Activated B cell treated with CpG ODN at 0.5 μM for 24 hours (primary cell): ENCODE results near the gene SCIN. TPM values are rescaled to one million over a fixed set of nuclear protein-coding genes. Genes with fewer than 3 reads are reported as not detected.

ENCODE experiments used
- ATAC-seq: fragments of 200-7000 bp; cut with Tn5 transposase; one replicate; pipeline ENCODE4 v1.10.0; 2021; ENCODE audit warnings: low read depth, mild to moderate bottlenecking, moderate library complexity
- CTCF ChIA-PET: fragments of 350-600 bp; sonication (Branson Sonifier 250); formaldehyde crosslinking; loops from one replicate; lab custom pipeline; 2021; ENCODE audit warnings: antibody characterized with exemption; lab: Charles Lee
- POLR2A ChIA-PET: fragments of 350-600 bp; sonication (Branson Sonifier 250); formaldehyde crosslinking; loops from one replicate; lab custom pipeline; 2021; ENCODE audit warnings: antibody characterized with exemption; lab: Charles Lee
- DNase-seq: peaks from one replicate; pipeline ENCODE4 v3.0.0; 2022
- H3K27ac Mint-ChIP-seq: one replicate; pipeline ENCODE4 v1.8.0; 2020; ENCODE audit warnings: mixed read lengths
- H3K27me3 Mint-ChIP-seq: one replicate; pipeline ENCODE4 v1.8.0; 2021; ENCODE audit warnings: mixed read lengths
- H3K36me3 Mint-ChIP-seq: one replicate; pipeline ENCODE4 v1.8.0; 2021; ENCODE audit warnings: low read depth, mixed read lengths
- H3K4me1 Mint-ChIP-seq: one replicate; pipeline ENCODE4 v1.8.0; 2021; ENCODE audit warnings: mixed read lengths
- H3K4me3 Mint-ChIP-seq: one replicate; pipeline ENCODE4 v1.8.0; 2020; ENCODE audit warnings: mild to moderate bottlenecking, mixed read lengths
- H3K9me3 Mint-ChIP-seq: one replicate; pipeline ENCODE4 v1.8.0; 2020; ENCODE audit warnings: mixed read lengths
- intact Hi-C: fragments of 100-400 bp; cut with micrococcal nuclease; formaldehyde crosslinking; loops from one replicate; pipeline ENCODE4 v1.15.1; 2024
- total RNA-seq: library from RNA; stranded (reverse); gene quantifications from 2 replicates; pipeline ENCODE4 v1.2.3, GENCODE V29; 2022
- TF ChIP-seq, protein P1 (sequence below): fragments of 200-600 bp; IDR thresholded peaks from one replicate; pipeline ENCODE4 v1.8.0; 2022; ENCODE audit warnings: antibody characterized with exemption, mild to moderate bottlenecking

The SCIN gene
- total RNA-seq, 1 donor from 2014 or later = not detected

DNA sequence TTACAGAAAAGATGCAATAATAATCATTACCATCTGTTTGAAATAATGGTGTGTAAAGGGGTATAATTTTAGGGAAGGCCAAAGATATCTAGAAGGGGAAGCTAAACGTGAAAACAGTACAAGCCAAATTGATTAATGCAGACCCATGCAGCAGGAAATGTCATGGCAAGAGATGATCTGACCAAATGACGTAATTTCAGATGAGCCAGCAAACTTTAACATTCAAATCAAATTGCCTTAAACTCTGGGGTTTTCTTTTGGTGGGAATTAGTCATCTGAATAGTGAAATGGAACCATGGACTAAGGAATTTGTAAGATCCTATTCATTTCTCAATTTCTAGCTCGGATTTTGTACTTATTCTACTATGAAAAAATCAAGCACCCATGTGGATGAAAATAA, 21.4 kb upstream of the SCIN start:
- H3K27me3 Mint-ChIP-seq = no peaks in the 10 kb centered on the region
- H3K4me3 Mint-ChIP-seq = no peak overlapping the region
- no peak overlapping the region for H3K27ac Mint-ChIP-seq
- TF ChIP-seq, protein P1, sequence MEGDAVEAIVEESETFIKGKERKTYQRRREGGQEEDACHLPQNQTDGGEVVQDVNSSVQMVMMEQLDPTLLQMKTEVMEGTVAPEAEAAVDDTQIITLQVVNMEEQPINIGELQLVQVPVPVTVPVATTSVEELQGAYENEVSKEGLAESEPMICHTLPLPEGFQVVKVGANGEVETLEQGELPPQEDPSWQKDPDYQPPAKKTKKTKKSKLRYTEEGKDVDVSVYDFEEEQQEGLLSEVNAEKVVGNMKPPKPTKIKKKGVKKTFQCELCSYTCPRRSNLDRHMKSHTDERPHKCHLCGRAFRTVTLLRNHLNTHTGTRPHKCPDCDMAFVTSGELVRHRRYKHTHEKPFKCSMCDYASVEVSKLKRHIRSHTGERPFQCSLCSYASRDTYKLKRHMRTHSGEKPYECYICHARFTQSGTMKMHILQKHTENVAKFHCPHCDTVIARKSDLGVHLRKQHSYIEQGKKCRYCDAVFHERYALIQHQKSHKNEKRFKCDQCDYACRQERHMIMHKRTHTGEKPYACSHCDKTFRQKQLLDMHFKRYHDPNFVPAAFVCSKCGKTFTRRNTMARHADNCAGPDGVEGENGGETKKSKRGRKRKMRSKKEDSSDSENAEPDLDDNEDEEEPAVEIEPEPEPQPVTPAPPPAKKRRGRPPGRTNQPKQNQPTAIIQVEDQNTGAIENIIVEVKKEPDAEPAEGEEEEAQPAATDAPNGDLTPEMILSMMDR = no peak
- no peaks in the 10 kb centered on the region for H3K36me3 Mint-ChIP-seq
- H3K9me3 Mint-ChIP-seq = no peaks in the 10 kb centered on the region
- no peaks in the 10 kb centered on the region for H3K4me1 Mint-ChIP-seq
- ChIA-PET POLR2A (no interaction called here), CTCF (no interaction called here)
- ATAC-seq (no peak), DNase-seq (no peak)
- intact Hi-C loops = no loop called here

DNA sequence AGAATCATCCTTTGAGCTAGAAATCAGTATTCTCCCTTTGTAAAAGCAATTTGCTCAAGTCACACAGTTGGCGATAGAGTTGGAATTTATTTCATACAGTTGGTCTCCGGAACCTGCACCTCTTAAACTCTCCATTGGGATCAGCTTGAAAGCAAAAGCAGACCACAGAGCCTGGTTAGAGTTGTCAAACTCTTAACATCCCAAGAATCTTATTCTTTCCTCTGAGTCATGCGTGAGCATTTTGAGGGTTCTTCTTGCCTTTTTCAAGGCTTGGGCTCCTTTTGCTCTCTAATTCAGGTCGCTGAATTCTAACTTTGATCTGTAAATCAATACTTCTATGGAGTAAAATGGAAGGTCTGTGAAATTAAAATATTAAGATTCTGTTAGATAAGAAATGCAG, 19.6 kb upstream of the SCIN start:
- intact Hi-C loops = no loop called here
- DNase-seq (no peak), ATAC-seq (no peak)
- POLR2A ChIA-PET = no interaction called here
- Mint-ChIP-seq H3K4me1 (no peaks in the 10 kb centered on the region), H3K27ac (no peak overlapping the region), H3K9me3 (no peaks in the 10 kb centered on the region), H3K4me3 (no peak overlapping the region), H3K27me3 (no peaks in the 10 kb centered on the region), H3K36me3 (no peaks in the 10 kb centered on the region)
- CTCF ChIA-PET = interaction anchor here (1.0 to 1.2 kb wide), 2 partner anchors 28 to 184 kb away, joined by 3 to 4 read pairs; no protein-coding TSS in a partner anchor
- TF ChIP-seq, protein P1 = no peak

DNA sequence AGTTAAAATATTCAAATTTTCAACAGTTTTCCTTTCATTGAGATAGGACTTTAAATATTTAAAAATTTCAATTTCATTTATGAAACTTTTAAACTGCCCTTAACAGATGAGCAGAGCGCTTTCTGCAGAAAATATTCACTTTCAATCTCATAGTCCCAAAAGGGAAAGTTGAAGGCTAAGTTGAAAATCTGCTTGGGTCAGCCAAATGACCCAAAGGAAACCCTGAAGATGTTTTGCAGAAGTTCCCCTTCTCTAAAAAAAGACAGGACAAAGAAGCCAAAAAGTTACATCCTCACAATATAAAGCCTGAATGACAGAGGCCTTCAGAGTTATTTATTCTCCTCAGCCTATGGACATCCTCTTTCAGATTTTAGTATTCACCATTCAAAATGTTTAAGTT, 17.6 kb upstream of the SCIN start:
- Mint-ChIP-seq H3K4me3 (no peak overlapping the region), H3K36me3 (no peaks in the 10 kb centered on the region), H3K4me1 (no peaks in the 10 kb centered on the region), H3K9me3 (peaks cover 3% of the 10 kb centered on the region), H3K27ac (no peak overlapping the region), H3K27me3 (no peaks in the 10 kb centered on the region)
- intact Hi-C loops = no loop called here
- CTCF ChIA-PET = interaction anchor here (1.5 kb wide), 1 partner anchor 17 kb away, joined by 3 read pairs; no protein-coding TSS in a partner anchor
- ATAC-seq = no peak
- POLR2A ChIA-PET = no interaction called here
- TF ChIP-seq, protein P1 = no peak
- no peak for DNase-seq

DNA sequence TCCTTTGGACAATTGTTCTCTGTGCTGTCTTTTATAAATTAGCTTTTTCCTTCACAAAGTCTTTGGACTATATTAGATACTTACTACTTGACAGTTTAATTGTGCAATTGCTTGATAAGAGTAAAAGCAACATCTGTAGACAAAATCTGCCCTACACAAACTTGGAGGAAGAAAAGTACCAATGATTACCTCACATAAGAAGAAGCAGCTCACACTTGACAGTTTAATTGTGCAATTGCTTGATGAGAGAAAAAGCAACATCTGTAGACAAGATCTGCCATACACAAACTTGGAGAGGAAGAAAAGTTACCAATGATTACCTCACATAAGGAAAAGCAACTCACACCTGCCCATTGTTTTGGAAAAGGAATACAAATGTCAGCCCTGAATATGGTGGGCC, 17.1 kb upstream of the SCIN start:
- TF ChIP-seq, protein P1 = no peak
- DNase-seq = no peak
- Mint-ChIP-seq H3K4me3 (no peak overlapping the region), H3K4me1 (no peaks in the 10 kb centered on the region), H3K27ac (no peak overlapping the region), H3K27me3 (no peaks in the 10 kb centered on the region), H3K36me3 (no peaks in the 10 kb centered on the region), H3K9me3 (peaks cover 3% of the 10 kb centered on the region)
- CTCF ChIA-PET = no interaction called here
- ATAC-seq = no peak
- intact Hi-C loops = no loop called here
- POLR2A ChIA-PET = no interaction called here

DNA sequence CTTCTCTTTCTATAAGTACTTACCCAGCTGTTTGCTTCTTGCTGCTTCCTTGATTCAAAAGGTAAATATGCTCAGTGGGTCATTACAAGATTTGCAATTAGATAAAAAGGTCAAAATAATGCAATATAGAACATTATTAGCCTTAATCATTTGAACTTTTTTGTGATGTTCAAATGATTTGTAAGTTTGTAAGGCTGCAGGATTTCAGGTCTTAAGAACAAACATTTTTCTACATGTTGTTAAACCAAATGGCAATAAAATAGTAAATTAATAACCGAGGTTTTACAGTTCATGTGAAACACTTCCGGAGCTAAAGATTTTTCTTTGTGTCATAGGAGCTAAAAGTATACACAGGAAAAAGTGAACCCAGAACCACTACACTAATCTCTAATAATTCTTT, 16.2 kb upstream of the SCIN start:
- ChIA-PET POLR2A (no interaction called here), CTCF (no interaction called here)
- TF ChIP-seq, protein P1 = no peak
- DNase-seq = no peak
- intact Hi-C loops = no loop called here
- Mint-ChIP-seq H3K27ac (no peak overlapping the region), H3K4me1 (no peaks in the 10 kb centered on the region), H3K27me3 (no peaks in the 10 kb centered on the region), H3K4me3 (no peak overlapping the region), H3K36me3 (no peaks in the 10 kb centered on the region), H3K9me3 (peaks cover 3% of the 10 kb centered on the region)
- ATAC-seq = no peak
